ENCODE measurements around the gene COL4A1.
A peak's percentile ranks its signal among the peaks of the same experiment; 100 is the strongest.

COL4A1 gene

GRCh38 chr13:110162866-110163658 is 143.9 kb downstream of the COL4A1 start:
- DNase-seq (ENCODE audit: low read depth in 2 of 2), result no peak

- DNase-seq (ENCODE audit: low read depth in 2 of 2), result no peak
These were observed 144.9 kb downstream of the COL4A1 start for GRCh38 chr13:110162053-110162452.

DNA sequence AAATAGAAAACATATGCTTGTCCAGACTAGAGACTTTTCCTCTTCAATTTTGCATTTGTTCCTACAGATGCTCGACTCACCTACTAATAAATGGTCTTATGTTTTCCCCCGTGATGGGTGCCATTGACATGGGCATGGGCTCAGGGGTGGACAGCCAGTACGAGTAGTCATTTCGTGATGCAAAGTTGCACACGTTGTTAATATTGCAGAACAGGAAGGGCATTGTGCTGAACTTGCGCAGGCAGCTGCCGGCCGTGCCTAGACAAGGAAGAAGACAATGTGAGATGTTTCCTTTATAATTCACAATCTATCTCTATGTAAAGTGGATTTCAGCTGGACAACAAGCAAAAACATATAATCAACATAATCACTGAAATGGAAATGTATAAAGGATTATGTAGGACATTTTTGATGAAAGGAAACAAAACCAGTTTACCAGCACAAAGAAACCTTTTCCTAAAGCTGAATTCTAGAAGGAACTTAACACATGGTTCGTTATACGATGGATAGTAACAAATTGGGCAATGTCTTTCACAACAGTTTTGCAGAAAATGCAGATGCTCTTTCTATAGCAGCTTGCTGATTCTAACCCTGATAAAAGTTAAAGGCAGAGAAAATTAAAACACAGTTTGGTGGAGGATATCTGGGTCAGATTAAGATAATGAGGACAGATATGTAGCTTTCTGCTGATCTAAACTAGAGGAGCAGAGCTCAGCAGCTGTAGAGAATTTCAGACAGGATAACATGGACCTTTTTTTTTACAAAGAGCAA is 145.7 kb downstream of the COL4A1 start:
- DNase-seq (ENCODE audit: low read depth in 2 of 2), result no peak

DNA sequence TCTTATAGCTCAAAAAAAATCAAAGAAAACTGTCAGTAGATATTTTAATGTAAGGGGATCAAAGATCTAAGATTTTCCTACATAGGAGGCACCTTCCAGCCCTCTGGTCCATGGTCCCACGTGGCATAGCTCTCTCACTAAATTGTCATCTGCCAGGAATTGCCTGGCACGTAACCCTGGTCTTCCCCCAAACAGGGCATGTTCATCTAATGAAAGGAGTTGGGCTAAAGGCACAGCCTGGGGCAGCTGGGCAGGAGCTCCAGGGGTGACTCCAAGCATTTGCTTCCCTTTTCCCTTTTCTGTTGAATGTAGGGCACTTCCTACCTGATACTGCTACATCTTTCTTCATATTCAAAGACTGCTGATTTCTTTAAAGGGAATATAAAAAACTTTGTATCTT is 148.7 kb downstream of the COL4A1 start:
- no peak for DNase-seq (ENCODE audit: low read depth in 2 of 2)

DNA sequence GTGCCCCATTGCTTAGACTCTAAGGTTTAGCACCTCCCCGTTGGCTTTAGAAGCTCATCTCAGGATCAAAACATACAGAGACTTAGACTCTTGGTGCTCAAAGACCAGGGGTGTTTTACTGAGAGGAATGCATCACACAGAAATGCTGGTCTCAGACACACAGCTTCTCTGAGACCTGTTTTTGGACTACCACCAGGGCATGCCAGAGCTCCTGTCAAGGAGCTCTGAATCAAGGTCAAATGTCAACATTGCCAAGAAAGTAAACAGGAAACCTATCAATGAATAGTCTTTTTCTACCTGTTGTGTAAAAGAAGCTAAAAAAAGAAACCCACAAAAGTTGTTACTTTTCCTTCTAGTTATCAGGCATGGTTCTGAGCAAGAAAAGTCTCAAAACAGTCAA is 149.2 kb downstream of the COL4A1 start:
- DNase-seq (ENCODE audit: low read depth in 2 of 2), result no peak

DNA sequence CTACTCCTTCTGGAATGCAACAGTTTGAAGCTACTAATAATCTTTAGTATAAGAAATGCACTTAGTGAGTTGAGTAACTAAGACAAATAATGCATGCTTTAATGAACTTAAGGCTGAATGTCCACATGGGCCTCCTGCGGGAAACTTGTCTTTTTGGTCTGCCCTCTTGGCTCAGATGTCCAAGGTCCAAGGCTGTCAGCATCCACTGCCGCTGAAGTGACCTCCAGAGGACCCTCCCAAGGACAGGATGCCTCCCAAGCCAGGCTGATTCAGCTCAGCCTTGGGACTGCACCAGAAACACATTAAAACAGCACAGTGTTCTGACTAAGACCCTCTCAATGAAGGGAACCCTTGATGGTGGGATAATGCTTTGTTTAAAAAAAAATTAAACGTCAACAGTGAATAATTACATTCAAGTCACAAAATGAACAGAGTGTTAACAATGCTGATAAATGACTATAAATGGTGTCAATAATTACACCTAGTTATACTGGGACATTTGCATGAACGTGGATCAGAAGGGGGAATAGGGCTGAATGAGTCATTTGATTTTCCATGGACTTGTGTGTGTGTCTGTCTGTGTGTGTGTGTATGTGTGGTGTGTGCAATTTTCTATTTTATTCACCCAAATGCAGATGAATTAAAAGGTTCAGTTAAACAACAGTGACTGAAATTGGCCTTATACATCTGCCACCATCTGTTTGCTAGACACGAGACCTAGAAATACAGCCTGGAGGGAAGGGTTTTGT is 150.5 kb downstream of the COL4A1 start:
- no peak for DNase-seq (ENCODE audit: low read depth in 2 of 2)

DNA sequence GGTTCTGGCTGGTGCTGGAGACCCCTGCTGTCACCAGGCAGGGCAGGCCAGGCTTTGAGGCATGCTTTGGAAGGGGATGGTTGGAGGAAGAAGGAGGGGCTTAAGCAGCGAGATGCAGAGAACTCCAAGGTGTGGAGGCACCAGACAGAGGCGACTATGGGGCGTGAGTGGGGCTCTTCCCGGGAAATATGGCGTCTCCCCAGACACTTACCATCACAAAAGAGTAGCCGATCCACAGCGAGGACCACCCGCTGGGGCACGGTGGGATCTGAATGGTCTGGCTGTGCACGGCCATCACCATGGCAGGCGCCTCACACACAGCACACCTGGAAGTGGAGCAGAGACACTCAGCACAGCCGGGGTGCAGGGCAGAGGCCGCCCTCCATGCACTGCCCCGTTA is 151.9 kb downstream of the COL4A1 start:
- DNase-seq (ENCODE audit: low read depth in 2 of 2), result no peak

GRCh38 chr13:110154410-110154933 is 152.5 kb downstream of the COL4A1 start:
- DNase-seq (ENCODE audit: low read depth in 2 of 2), result no peak

DNA sequence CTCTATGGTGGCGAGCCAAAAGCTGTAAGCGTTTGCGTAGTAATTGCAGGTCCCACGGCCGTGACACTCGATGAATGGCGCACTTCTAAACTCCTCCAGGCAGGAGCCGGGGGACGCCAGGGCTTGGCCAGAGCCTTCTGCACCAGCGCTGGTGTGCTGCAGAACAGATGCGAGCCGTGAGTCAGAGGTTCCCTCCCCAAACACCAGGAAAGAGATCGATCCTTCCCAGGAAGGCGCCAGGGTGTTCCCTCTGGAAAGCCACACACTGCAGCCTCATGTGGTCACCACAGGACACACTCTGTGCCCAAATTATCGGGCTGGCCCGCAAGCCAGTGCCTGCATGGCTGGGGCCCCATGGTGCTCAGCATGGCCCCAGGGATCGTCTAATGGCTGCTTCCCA is 154.6 kb downstream of the COL4A1 start:
- DNase-seq (ENCODE audit: low read depth in 2 of 2), result no peak

DNA sequence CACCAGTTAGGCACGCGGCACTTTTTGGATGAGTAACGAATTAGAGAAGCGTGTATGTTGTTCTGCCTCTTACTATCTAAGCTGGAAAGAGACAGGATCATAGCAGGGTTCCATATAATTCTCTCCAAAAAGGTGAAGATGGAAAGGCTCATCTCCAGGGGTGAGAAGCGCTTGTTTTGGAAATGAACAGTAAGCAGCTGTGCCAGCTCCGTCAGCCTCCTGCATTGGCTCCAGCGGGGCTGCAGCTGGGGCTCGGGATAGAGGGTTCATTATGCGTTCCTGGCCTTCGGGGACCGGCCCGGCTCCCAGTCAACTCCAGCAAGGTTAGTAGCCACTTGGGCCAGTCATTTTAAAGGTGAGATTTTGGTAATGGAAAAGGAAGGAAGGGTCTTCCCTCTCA is 155.5 kb downstream of the COL4A1 start:
- DNase-seq (ENCODE audit: low read depth in 2 of 2), result no peak

DNA sequence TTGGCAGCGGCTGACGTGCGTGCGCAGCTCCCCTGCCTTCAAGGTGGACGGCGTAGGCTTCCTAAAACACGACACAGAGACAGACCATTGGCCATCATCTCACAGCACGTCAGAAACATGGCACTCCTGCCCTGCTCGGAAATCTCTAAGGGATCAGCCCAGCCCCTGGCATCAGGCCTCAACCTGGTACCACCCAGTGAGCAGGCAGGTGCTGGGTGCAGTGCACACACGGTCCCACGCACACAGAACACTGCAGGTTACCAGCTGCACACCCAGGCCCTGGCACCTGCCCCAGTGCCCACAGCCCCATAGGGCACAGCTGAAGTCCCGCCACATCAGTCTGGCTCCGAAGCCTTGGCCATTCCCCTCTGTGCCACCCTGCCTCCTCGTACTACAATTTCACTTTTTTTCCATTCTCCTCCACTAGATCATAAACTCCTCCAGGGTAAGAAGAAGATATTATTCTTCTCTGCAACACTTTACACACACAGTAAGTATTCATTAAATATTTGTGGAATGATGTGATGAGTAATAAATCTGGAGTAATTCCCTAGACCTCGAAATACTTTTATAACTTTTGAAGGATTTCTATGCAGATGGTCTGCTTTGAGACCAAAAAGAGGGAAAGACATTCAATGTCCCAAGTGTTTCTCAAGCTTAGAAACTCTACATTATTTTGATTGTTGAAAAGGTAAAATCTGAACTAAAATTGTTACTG is 156.4 kb downstream of the COL4A1 start:
- DNase-seq (ENCODE audit: low read depth in 2 of 2), result no peak

- no peak for DNase-seq (ENCODE audit: low read depth in 2 of 2)
These were observed 157.9 kb downstream of the COL4A1 start for GRCh38 chr13:110149036-110149435.

DNA sequence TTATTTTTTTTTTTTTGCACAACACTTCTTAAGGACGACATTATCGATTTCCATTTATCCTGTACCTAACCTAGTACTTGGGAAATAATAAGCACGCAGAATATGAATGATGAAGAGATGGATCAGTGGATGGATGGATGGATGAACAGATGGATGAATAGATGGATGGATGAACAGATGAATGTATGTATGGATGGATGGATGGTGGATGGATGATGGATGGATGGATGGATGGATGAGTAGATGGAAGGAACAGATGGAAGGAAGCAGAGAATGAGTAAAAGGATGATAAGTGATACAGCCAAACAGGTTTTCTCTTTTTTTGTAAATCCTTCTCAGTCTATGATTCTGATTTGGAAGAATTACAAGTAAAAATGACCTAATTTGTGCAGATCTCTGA is 166.9 kb downstream of the COL4A1 start:
- no peak for DNase-seq (ENCODE audit: low read depth in 2 of 2)

- DNase-seq (ENCODE audit: low read depth in 2 of 2), result no peak
These were observed 168.3 kb downstream of the COL4A1 start for GRCh38 chr13:110138700-110139036.

GRCh38 chr13:110138010-110138699 is 168.8 kb downstream of the COL4A1 start:
- DNase-seq (ENCODE audit: low read depth in 2 of 2), result peak; percentile 63 to 64

DNA sequence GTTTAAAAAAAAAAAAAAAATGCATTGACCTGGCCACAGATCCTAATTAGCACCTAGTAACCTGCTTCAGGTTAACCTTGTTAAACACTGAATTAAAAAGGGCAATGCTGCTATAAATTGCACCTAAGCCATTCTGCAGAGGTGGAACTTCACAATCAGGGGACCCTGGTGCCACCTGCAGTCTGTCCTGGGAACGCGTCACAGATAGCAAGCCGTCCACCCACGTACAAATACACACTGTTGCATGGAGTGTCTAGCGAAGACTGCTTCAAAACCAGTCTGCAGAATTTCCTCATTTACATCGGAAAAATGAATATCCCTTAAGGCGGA is 169.3 kb downstream of the COL4A1 start:
- DNase-seq (ENCODE audit: low read depth in 2 of 2), result peak in 1 of 2 donors; percentile 4

DNA sequence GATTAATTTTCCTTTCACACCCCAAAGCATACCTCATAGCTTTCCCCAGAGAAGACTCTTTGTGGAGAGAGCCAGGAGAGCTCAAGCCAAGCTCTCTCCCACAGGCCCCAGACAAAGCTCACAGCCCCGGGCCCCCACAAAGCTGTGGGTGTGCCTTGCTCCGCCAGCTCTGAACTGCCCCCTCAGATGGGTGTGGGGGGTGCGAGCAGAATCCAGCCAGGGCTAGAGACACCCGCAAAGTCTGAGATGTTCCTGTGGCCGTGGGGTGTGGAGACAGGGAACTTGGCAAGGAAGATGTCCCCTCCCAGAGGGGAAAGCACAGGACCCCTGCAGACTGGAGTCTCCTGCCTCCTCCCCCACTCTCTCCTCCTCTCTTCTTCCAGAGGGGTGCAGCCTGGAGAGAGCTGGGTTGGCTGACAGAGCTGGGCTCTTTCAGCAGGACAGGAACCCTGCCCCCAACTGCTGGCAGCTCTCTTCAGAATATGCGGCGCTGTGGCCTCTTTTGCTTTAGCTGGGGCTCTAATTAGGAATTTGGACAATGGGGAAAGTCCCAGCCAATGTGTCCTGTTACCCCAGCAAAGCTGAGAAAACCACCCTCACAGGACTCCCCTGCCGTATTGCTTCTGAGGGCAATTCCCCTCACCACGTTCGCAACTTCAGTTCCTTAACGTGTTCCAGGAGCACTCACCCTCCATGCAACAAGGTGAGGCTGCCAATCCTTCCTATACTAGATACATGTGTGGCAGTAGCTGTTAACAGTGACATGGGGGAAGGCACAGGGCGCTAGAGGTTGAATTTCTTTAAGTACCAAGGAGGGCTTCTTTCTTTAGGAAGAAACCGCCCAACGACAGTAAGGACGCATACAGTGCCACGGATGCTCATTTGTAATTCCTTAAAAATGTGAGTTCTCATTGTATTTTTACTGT is 170.0 kb downstream of the COL4A1 start:
- no peak for DNase-seq (ENCODE audit: low read depth in 2 of 2)

DNA sequence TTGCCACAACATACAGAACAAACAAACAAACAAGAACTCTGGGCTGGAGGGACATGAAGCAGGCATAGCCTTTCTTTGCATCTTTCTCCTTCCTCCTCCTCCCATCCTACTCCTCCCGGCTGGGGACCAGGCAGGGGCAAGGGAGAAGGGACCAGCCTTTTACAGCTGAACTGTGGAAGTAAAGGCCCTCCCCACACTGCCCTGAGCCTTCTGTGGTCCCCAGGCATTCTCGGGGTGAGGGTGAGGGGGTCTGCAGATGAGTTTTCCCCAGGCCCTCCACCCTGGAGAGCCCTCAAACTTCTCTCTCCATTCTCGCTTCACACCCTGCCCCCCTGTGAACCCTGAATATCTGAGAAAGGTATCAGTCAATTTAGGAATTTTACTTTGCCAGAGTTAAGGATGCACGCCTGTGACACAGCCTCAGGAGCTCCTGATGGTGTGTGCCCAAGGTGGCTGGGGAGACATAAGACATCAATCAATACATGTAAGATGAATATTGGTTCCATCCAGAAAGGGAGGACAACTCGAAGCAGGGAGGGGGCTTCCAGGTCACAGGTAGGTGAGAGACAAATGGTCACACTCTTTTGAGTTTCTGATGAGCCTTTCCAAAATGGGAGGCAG is 170.9 kb downstream of the COL4A1 start:
- DNase-seq (ENCODE audit: low read depth in 2 of 2), result no peak

DNA sequence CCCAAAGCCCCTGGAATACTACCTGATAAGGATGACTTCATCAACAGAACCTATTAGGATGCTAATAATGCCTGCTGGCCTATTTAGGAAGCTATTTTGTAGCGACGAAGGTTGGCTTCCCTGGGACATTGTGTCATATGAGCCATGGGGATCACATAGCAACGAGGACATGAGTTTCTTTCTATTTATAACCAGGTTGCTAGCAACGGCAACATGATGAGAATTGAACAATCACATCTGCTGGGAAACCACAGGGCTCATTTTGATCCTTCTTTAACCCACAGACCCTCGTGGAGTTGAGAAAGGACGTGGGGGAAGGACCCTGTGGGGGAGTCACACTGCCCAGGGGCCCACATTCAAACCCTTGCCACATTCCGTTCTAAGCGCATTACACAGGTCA is 172.2 kb downstream of the COL4A1 start:
- no peak for DNase-seq (ENCODE audit: low read depth in 2 of 2)
